CD4-positive, alpha-beta T cell treated with Interleukin-4 for 4 hours (primary cell): ENCODE measurements around the gene COMMD2.

Source experiments
- DNase-seq: peaks from one replicate; pipeline ENCODE4 v3.0.0-alpha.2; 2020

Gene COMMD2

GRCh38 chr3:149763565-149764195 lies 11.4 kb upstream of the COMMD2 start:
- no peak for DNase-seq

- no peak for DNase-seq
Measured at GRCh38 chr3:149753717-149754116, 1.4 kb upstream of the COMMD2 start.

GRCh38 chr3:149752788-149753136 lies 473 bp upstream of the COMMD2 start:
- no peak for DNase-seq

- DNase-seq = no peak
Measured at GRCh38 chr3:149751551-149751950, 738 bp downstream of the COMMD2 start.

- DNase-seq = no peak
Measured at GRCh38 chr3:149744606-149745005, 7.7 kb downstream of the COMMD2 start.

GRCh38 chr3:149744151-149744550 lies 8.1 kb downstream of the COMMD2 start:
- DNase-seq = no peak

GRCh38 chr3:149739396-149739795 lies 12.9 kb downstream of the COMMD2 start:
- no peak for DNase-seq

- no peak for DNase-seq
Measured at GRCh38 chr3:149738876-149739275, 13.4 kb downstream of the COMMD2 start.

- no peak for DNase-seq
Measured at GRCh38 chr3:149736953-149737205, 15.4 kb downstream of the COMMD2 start.

GRCh38 chr3:149736175-149736952 lies 15.9 kb downstream of the COMMD2 start:
- no peak for DNase-seq

- no peak for DNase-seq
Measured at GRCh38 chr3:149732234-149732633, 20.1 kb downstream of the COMMD2 start.

GRCh38 chr3:149727656-149728055 lies 24.6 kb downstream of the COMMD2 start:
- DNase-seq = no peak

GRCh38 chr3:149726716-149727407 lies 25.4 kb downstream of the COMMD2 start:
- DNase-seq = no peak

- DNase-seq = no peak
Measured at GRCh38 chr3:149723781-149724180, 28.5 kb downstream of the COMMD2 start.

- no peak for DNase-seq
Measured at GRCh38 chr3:149720918-149721317, 31.4 kb downstream of the COMMD2 start.

GRCh38 chr3:149717391-149718056 lies 34.8 kb downstream of the COMMD2 start:
- peak; percentile 28 for DNase-seq

GRCh38 chr3:149716984-149717383 lies 35.3 kb downstream of the COMMD2 start:
- DNase-seq = no peak

GRCh38 chr3:149715247-149715646 lies 37.0 kb downstream of the COMMD2 start:
- no peak for DNase-seq

- no peak for DNase-seq
Measured at GRCh38 chr3:149713730-149714654, 38.3 kb downstream of the COMMD2 start.

- DNase-seq = no peak
Measured at GRCh38 chr3:149706905-149707304, 45.4 kb downstream of the COMMD2 start.

- DNase-seq = no peak
Measured at GRCh38 chr3:149705416-149705815, 46.9 kb downstream of the COMMD2 start.

- no peak for DNase-seq
Measured at GRCh38 chr3:149703466-149703865, 48.8 kb downstream of the COMMD2 start.
